ENCODE measurements around the gene ZGPAT.
A peak's percentile ranks its signal among the peaks of the same experiment; 100 is the strongest.

ZGPAT gene

GRCh38 chr20:63743210-63743970 is 35.6 kb downstream of the ZGPAT start:
- Mint-ChIP-seq H3K36me3 (ENCODE audit: low read depth) (peaks cover 8% of the 10 kb centered on the region), H3K27ac (peak overlapping the region; percentile 10), H3K4me3 (no peak overlapping the region), H3K27me3 (ENCODE audit: low read depth) (no peaks in the 10 kb centered on the region), H3K4me1 (ENCODE audit: low read depth) (no peaks in the 10 kb centered on the region), H3K9me3 (no peaks in the 10 kb centered on the region)
- no peak for DNase-seq (ENCODE audit: low spot score)

GRCh38 chr20:63744158-63744557 is 36.3 kb downstream of the ZGPAT start:
- no peaks in the 10 kb centered on the region for H3K9me3 Mint-ChIP-seq
- no peaks in the 10 kb centered on the region for H3K27me3 Mint-ChIP-seq (ENCODE audit: low read depth)
- DNase-seq (ENCODE audit: low spot score): no peak
- no peak overlapping the region for H3K27ac Mint-ChIP-seq
- H3K36me3 Mint-ChIP-seq (ENCODE audit: low read depth): peaks cover 8% of the 10 kb centered on the region
- no peaks in the 10 kb centered on the region for H3K4me1 Mint-ChIP-seq (ENCODE audit: low read depth)
- H3K4me3 Mint-ChIP-seq: no peak overlapping the region

- no peak for DNase-seq (ENCODE audit: low spot score)
- H3K27me3 Mint-ChIP-seq (ENCODE audit: low read depth): no peaks in the 10 kb centered on the region
- peaks cover 8% of the 10 kb centered on the region for H3K36me3 Mint-ChIP-seq (ENCODE audit: low read depth)
- H3K4me3 Mint-ChIP-seq: no peak overlapping the region
- H3K4me1 Mint-ChIP-seq (ENCODE audit: low read depth): no peaks in the 10 kb centered on the region
- H3K27ac Mint-ChIP-seq: no peak overlapping the region
- H3K9me3 Mint-ChIP-seq: no peaks in the 10 kb centered on the region
These were observed 37.0 kb downstream of the ZGPAT start for GRCh38 chr20:63744574-63745423.

- Mint-ChIP-seq H3K27me3 (ENCODE audit: low read depth) (no peaks in the 10 kb centered on the region), H3K4me1 (ENCODE audit: low read depth) (no peaks in the 10 kb centered on the region), H3K27ac (no peak overlapping the region), H3K4me3 (no peak overlapping the region), H3K9me3 (no peaks in the 10 kb centered on the region), H3K36me3 (ENCODE audit: low read depth) (peaks cover 8% of the 10 kb centered on the region)
- no peak for DNase-seq (ENCODE audit: low spot score)
These were observed 37.6 kb downstream of the ZGPAT start for GRCh38 chr20:63745424-63745805.

- H3K27me3 Mint-ChIP-seq (ENCODE audit: low read depth): no peaks in the 10 kb centered on the region
- no peaks in the 10 kb centered on the region for H3K9me3 Mint-ChIP-seq
- H3K36me3 Mint-ChIP-seq (ENCODE audit: low read depth): peaks cover 8% of the 10 kb centered on the region
- no peak overlapping the region for H3K4me3 Mint-ChIP-seq
- DNase-seq (ENCODE audit: low spot score): no peak
- peaks cover 1% of the 10 kb centered on the region for H3K4me1 Mint-ChIP-seq (ENCODE audit: low read depth)
- H3K27ac Mint-ChIP-seq: no peak overlapping the region
These were observed 38.3 kb downstream of the ZGPAT start for GRCh38 chr20:63745961-63746731.

- peaks cover 4% of the 10 kb centered on the region for H3K4me1 Mint-ChIP-seq (ENCODE audit: low read depth)
These were observed 39.0 kb downstream of the ZGPAT start for GRCh38 chr20:63746751-63747315.

GRCh38 chr20:63747622-63748069 is 39.8 kb downstream of the ZGPAT start:
- H3K4me1 Mint-ChIP-seq (ENCODE audit: low read depth): peaks cover 4% of the 10 kb centered on the region
- no peaks in the 10 kb centered on the region for H3K27me3 Mint-ChIP-seq (ENCODE audit: low read depth)
- peaks cover 8% of the 10 kb centered on the region for H3K36me3 Mint-ChIP-seq (ENCODE audit: low read depth)
- H3K9me3 Mint-ChIP-seq: no peaks in the 10 kb centered on the region
- no peak overlapping the region for H3K4me3 Mint-ChIP-seq
- no peak for DNase-seq (ENCODE audit: low spot score)
- no peak overlapping the region for H3K27ac Mint-ChIP-seq

More at GRCh38 chr20:63746751-63747315, 39.0 kb downstream of the ZGPAT start:
- H3K4me3 Mint-ChIP-seq: no peak overlapping the region
- no peak overlapping the region for H3K27ac Mint-ChIP-seq
- H3K36me3 Mint-ChIP-seq (ENCODE audit: low read depth): peaks cover 8% of the 10 kb centered on the region
- H3K27me3 Mint-ChIP-seq (ENCODE audit: low read depth): no peaks in the 10 kb centered on the region
- H3K9me3 Mint-ChIP-seq: no peaks in the 10 kb centered on the region
- DNase-seq (ENCODE audit: low spot score): no peak

- DNase-seq (ENCODE audit: low spot score): no peak
- peak overlapping the region; percentile 31 for H3K27ac Mint-ChIP-seq
These were observed 40.5 kb downstream of the ZGPAT start for GRCh38 chr20:63748070-63748933.

GRCh38 chr20:63748934-63749270 is 41.1 kb downstream of the ZGPAT start:
- H3K36me3 Mint-ChIP-seq (ENCODE audit: low read depth): peaks cover under 1% of the 10 kb centered on the region
- no peak for DNase-seq (ENCODE audit: low spot score)
- H3K4me3 Mint-ChIP-seq: no peak overlapping the region
- H3K9me3 Mint-ChIP-seq: no peaks in the 10 kb centered on the region
- peaks cover 4% of the 10 kb centered on the region for H3K4me1 Mint-ChIP-seq (ENCODE audit: low read depth)
- no peaks in the 10 kb centered on the region for H3K27me3 Mint-ChIP-seq (ENCODE audit: low read depth)
- peak overlapping the region; percentile 45 for H3K27ac Mint-ChIP-seq

More at GRCh38 chr20:63748070-63748933, 40.5 kb downstream of the ZGPAT start:
- H3K4me1 Mint-ChIP-seq (ENCODE audit: low read depth): peaks cover 4% of the 10 kb centered on the region
- peaks cover 6% of the 10 kb centered on the region for H3K36me3 Mint-ChIP-seq (ENCODE audit: low read depth)
- H3K27me3 Mint-ChIP-seq (ENCODE audit: low read depth): no peaks in the 10 kb centered on the region
- H3K4me3 Mint-ChIP-seq: no peak overlapping the region
- H3K9me3 Mint-ChIP-seq: no peaks in the 10 kb centered on the region

GRCh38 chr20:63749597-63750508 is 42.0 kb downstream of the ZGPAT start:
- Mint-ChIP-seq H3K4me1 (ENCODE audit: low read depth) (peaks cover 4% of the 10 kb centered on the region), H3K27me3 (ENCODE audit: low read depth) (no peaks in the 10 kb centered on the region), H3K9me3 (no peaks in the 10 kb centered on the region), H3K4me3 (no peak overlapping the region), H3K27ac (peak overlapping the region; percentile 49), H3K36me3 (ENCODE audit: low read depth) (no peaks in the 10 kb centered on the region)
- no peak for DNase-seq (ENCODE audit: low spot score)

GRCh38 chr20:63750807-63751470 is 43.1 kb downstream of the ZGPAT start:
- Mint-ChIP-seq H3K36me3 (ENCODE audit: low read depth) (no peaks in the 10 kb centered on the region), H3K9me3 (no peaks in the 10 kb centered on the region), H3K4me1 (ENCODE audit: low read depth) (peaks cover 4% of the 10 kb centered on the region), H3K27ac (peak overlapping the region; percentile 88), H3K4me3 (peak overlapping the region; percentile 71), H3K27me3 (ENCODE audit: low read depth) (no peaks in the 10 kb centered on the region)
- DNase-seq (ENCODE audit: low spot score): peak; percentile 45

Data from T-helper 2 cell treated with Interferon-gamma antibody and Interleukin-4, amounts not matched to agents 5 μg/mL and 100 μg/mL, for 36 hours (primary cell).